Pancreas (tissue), 10 donors: ENCODE measurements around the gene EXOSC7. TPM values are rescaled to one million over a fixed set of nuclear protein-coding genes. Genes with fewer than 3 reads are reported as not detected.
"Not testable (repeated sequence)": the region's sequence is repeated elsewhere in the genome, so short reads cannot be mapped to it uniquely, and the experiment has no call there.

ENCODE experiments used
- ATAC-seq, 4 donors: fragments of 200-7000 bp; cut with Tn5 transposase; one replicate each; pipeline versions ENCODE4 v1.8.0 to v1.9.1; 2020; ENCODE audit warnings: mild to moderate bottlenecking in 4 of 4, moderate library complexity in 4 of 4
- DNase-seq, 6 donors: peaks; one replicate each; pipeline ENCODE4 v3.0.0-alpha.2; 2020
- FAIRE-seq: peaks from 2 replicates; lab custom pipeline; 2012; peaks lifted over from hg19 to GRCh38; lab: Jason Lieb, UNC
- H3K27ac ChIP-seq, 4 donors: fragments of 200-600 bp; sonication (generic); 1 replicate in 3 of 4; 2 replicates in 1 of 4; pipeline versions ENCODE4 v1.5.0 to v1.8.0; 2020
- H3K27me3 ChIP-seq, 4 donors: fragments of 200-600 bp; one replicate each; pipeline ENCODE4 v1.8.0; 2021
- H3K36me3 ChIP-seq, 3 donors: fragments of 200-600 bp; sonication (generic) in 1 of 3; one replicate each; pipeline versions ENCODE4 v1.5.0 to v1.8.0; 2020 to 2021
- H3K4me1 ChIP-seq, 3 donors: fragments of 200-600 bp; one replicate each; pipeline ENCODE4 v1.8.0; 2021
- H3K4me3 ChIP-seq, 4 donors: fragments of 200-600 bp; sonication (generic) in 2 of 4; one replicate each; pipeline versions ENCODE4 v1.5.0 to v1.8.0; 2020 to 2021
- H3K9me3 ChIP-seq, 4 donors: fragments of 200-600 bp; one replicate each; pipeline ENCODE4 v1.8.0; 2021
- CTCF ChIP-seq, 4 donors: fragments of 200-600 bp; sonication (generic) in 3 of 4; IDR thresholded peaks; one replicate each; pipeline versions ENCODE4 v1.5.0 to v1.8.0; 2021; ENCODE audit warnings: antibody characterized with exemption in 4 of 4
- WGBS, 2 donors: extraction: QIAGEN DNeasy Blood & Tissue Kit; methylation state at CpG; one replicate each; pipeline ENCODE4 v1.1.7; 2013; 5-methylcytosine and 5-hydroxymethylcytosine counted together
- intact Hi-C, 3 donors: fragments of 100-400 bp; cut with DNase I; formaldehyde crosslinking; loops; one replicate each; pipeline versions ENCODE4 v1.11.1 to v1.14.2; 2022
- polyA plus RNA-seq, 2 donors: library from polyadenylated mRNA; stranded (reverse); fragments of 200-250 nt; gene quantifications; one replicate each; pipeline ENCODE4 v1.2.3, GENCODE V29; 2013
- total RNA-seq, 6 donors: library from RNA; stranded (reverse); fragmentation: NEBNext Ultra II Directional in 4 of 6; extraction: Animal tissue kit (Norgen Biotek cat#: 25700) in 4 of 6; gene quantifications; one replicate each; pipeline versions ENCODE4 v1.2.1 to v1.2.4, GENCODE V29; 2021 to 2023
- donor health status: healthy with polysubstance abuse.
- donor health status: DM: no; HTN: no; CAD: no; lungs with moderate emphysema.
- donor health status: DM: no; HTN: no; CAD: no.
- donor health status: control.
- donor health status: control.
- donor health status: Bipolar disorder and iron deficiency.
- donor health status: DM: yes; HTN: yes; CAD: no.
- donor health status: DM: no; HTN: no; CAD: no.
- donor health status: DM: no; HTN: no; CAD: no.
- donor health status: DM: yes; HTN: yes; CAD: no.

Gene EXOSC7
- total and polyA plus RNA-seq, 8 donors = 9.2 to 21.8 (median 13.5) TPM

GRCh38 chr3:44983484-44983941 lies 7.5 kb downstream of the EXOSC7 start:
- Histone ChIP-seq H3K36me3 (no peaks in the 10 kb centered on the region), H3K27me3 (no peaks in the 10 kb centered on the region), H3K4me1 (peaks cover 29 to 30% (median 29%) of the 10 kb centered on the region in 3 donors), H3K27ac (peak overlapping the region in 3 of 4 donors; percentile 18 to 76 (median 46)), H3K4me3 (no peak overlapping the region), H3K9me3 (no peaks in the 10 kb centered on the region)
- FAIRE-seq = no peak
- TF ChIP-seq CTCF (IDR thresholded peaks at IDR 0.05) = no peak
- DNase-seq = no peak
- peak; percentile 69 to 72 (median 70) for ATAC-seq
- intact Hi-C loops = no loop called here
- 16 to 27% methylated on average over 1 of the region's 1 CpG for WGBS, 2 donors

GRCh38 chr3:44984335-44984734 lies 8.3 kb downstream of the EXOSC7 start:
- Histone ChIP-seq H3K36me3 (no peaks in the 10 kb centered on the region), H3K27ac (peak overlapping the region in 1 of 4 donors; percentile 46), H3K4me3 (no peak overlapping the region), H3K9me3 (no peaks in the 10 kb centered on the region), H3K4me1 (peaks cover 29 to 30% (median 29%) of the 10 kb centered on the region in 3 donors), H3K27me3 (no peaks in the 10 kb centered on the region)
- 94 to 100% methylated on average over 2 of the region's 2 CpGs for WGBS, 2 donors
- no peak for DNase-seq
- FAIRE-seq = no peak
- TF ChIP-seq CTCF (IDR thresholded peaks at IDR 0.05) = no peak
- peak in 1 of 4 donors; percentile 6 for ATAC-seq
- intact Hi-C loops = no loop called here

- H3K27me3 ChIP-seq, H3K36me3 ChIP-seq, DNase-seq, H3K9me3 ChIP-seq, FAIRE-seq, H3K4me3 ChIP-seq, ATAC-seq, H3K27ac ChIP-seq, intact Hi-C loops: not testable (repeated sequence)
- WGBS, 2 donors = 97% methylated on average over 14 of the region's 14 CpGs
- peaks cover 22 to 24% (median 22%) of the 10 kb centered on the region in 3 donors for H3K4me1 ChIP-seq
These were observed 10.3 kb downstream of the EXOSC7 start for GRCh38 chr3:44986330-44986729.

- Histone ChIP-seq H3K4me1 (peaks cover 19 to 21% (median 21%) of the 10 kb centered on the region in 3 donors), H3K9me3 (no peaks in the 10 kb centered on the region), H3K4me3 (no peak overlapping the region), H3K36me3 (no peaks in the 10 kb centered on the region), H3K27me3 (no peaks in the 10 kb centered on the region), H3K27ac (no peak overlapping the region)
- 94% methylated on average over 6 of the region's 6 CpGs for WGBS, 2 donors
- DNase-seq = no peak
- no peak for FAIRE-seq
- no peak for ATAC-seq
- intact Hi-C loops = no loop called here
- no peak for TF ChIP-seq CTCF (IDR thresholded peaks at IDR 0.05)
These were observed 11.3 kb downstream of the EXOSC7 start for GRCh38 chr3:44987332-44987731.

GRCh38 chr3:44988073-44988472 lies 12.0 kb downstream of the EXOSC7 start:
- intact Hi-C loops = no loop called here
- ATAC-seq = no peak
- no peaks in the 10 kb centered on the region for H3K9me3 ChIP-seq
- no peak overlapping the region for H3K27ac ChIP-seq
- H3K4me3 ChIP-seq = no peak overlapping the region
- peak in 1 of 4 donors; percentile 16 for TF ChIP-seq CTCF (IDR thresholded peaks at IDR 0.05)
- no peak for FAIRE-seq
- WGBS, 2 donors = 98% methylated on average over 2 of the region's 2 CpGs
- H3K36me3 ChIP-seq = no peaks in the 10 kb centered on the region
- H3K4me1 ChIP-seq = peaks cover 13 to 17% (median 16%) of the 10 kb centered on the region in 3 donors
- no peaks in the 10 kb centered on the region for H3K27me3 ChIP-seq
- DNase-seq = no peak
